ENCODE measurements around the gene COL6A1. TPM values are rescaled to one million over a fixed set of nuclear protein-coding genes. Genes with fewer than 3 reads are reported as not detected.

Gene COL6A1
- total RNA-seq, 1 experiment from 2014 or later: 193 TPM

- peaks cover 4% of the 10 kb centered on the region for H4K20me1 ChIP-seq (ENCODE audit: control insufficient read depth, insufficient read depth, insufficient read length)
- Mint-ChIP-seq H3K4me3 (no peak overlapping the region), H3K27ac (peak overlapping the region in 1 of 3 experiments; percentile 72; a peak in 1 of 7 replicates), H3K4me1 (no peaks in the 10 kb centered on the region), H3K36me3 (ENCODE audit: insufficient read depth in 1 of 3, low read depth in 3 of 3) (peaks cover 8 to 32% (median 15%) of the 10 kb centered on the region in 3 experiments; a peak in 6 of 7 replicates), H3K27me3 (ENCODE audit: low read depth) (no peaks in the 10 kb centered on the region), H3K9me3 (no peaks in the 10 kb centered on the region)
- no peaks in the 10 kb centered on the region for H3K27me3 ChIP-seq (ENCODE audit: insufficient read depth, low read length)
- H3K9ac ChIP-seq (ENCODE audit: extremely low read depth, insufficient read length, low read length): no peak overlapping the region
- H3T11ph ChIP-seq (ENCODE audit: low read length): no peak overlapping the region
- no peak overlapping the region for H3K18ac ChIP-seq (ENCODE audit: insufficient read length, low read depth, low read length)
- DNase-seq: no peak
- H3K79me2 ChIP-seq (ENCODE audit: insufficient read depth, low read length): no peaks in the 10 kb centered on the region
- no peak overlapping the region for H3K27ac ChIP-seq (ENCODE audit: insufficient read length, low read depth, low read length)
- no peak overlapping the region for H3K4ac ChIP-seq (ENCODE audit: low read depth, low read length)
- TF ChIP-seq CTCF (conservative IDR thresholded peaks at IDR 0.05): no peak
- no peaks in the 10 kb centered on the region for H3K79me1 ChIP-seq (ENCODE audit: insufficient read depth, low read depth, low read length, poor library complexity, severe bottlenecking)
- no peak overlapping the region for H2BK20ac ChIP-seq (ENCODE audit: low read depth, low read length, poor library complexity, severe bottlenecking)
- no peaks in the 10 kb centered on the region for H3K23me2 ChIP-seq (ENCODE audit: insufficient read length, low read depth, low read length, poor library complexity, severe bottlenecking)
- H2BK120ac ChIP-seq (ENCODE audit: low read depth, low read length, poor library complexity, severe bottlenecking): no peak overlapping the region
- H2BK15ac ChIP-seq (ENCODE audit: low read depth, low read length): no peak overlapping the region
- no peak overlapping the region for H3K4me2 ChIP-seq (ENCODE audit: insufficient read depth, insufficient read length, low read length)
- H2AK5ac ChIP-seq (ENCODE audit: insufficient read length, low read length): no peak overlapping the region
- no peak overlapping the region for H2AFZ ChIP-seq (ENCODE audit: low read length)
- H3K9me3 ChIP-seq (ENCODE audit: control insufficient read depth, low read depth, low read length): no peaks in the 10 kb centered on the region
- no peak overlapping the region for H2BK5ac ChIP-seq (ENCODE audit: insufficient read length, low read length)
- no peak overlapping the region for H3K14ac ChIP-seq (ENCODE audit: insufficient read depth, low read length)
- no peak overlapping the region for H3K56ac ChIP-seq (ENCODE audit: insufficient read length, low read depth, low read length)
- H3K23ac ChIP-seq (ENCODE audit: insufficient read length, low read depth, low read length): no peak overlapping the region
- no peak overlapping the region for H4K5ac ChIP-seq (ENCODE audit: insufficient read length, low read depth, low read length)
- H4K91ac ChIP-seq (ENCODE audit: insufficient read length, low read depth, low read length): no peak overlapping the region
- WGBS (ENCODE audit: extremely low coverage, insufficient read length, low lambda C conversion rate): no CpG with 5 or more reads among the region's 45 CpGs
- no peak overlapping the region for H2BK12ac ChIP-seq (ENCODE audit: insufficient read length, low read depth, low read length)
- H3K4me1 ChIP-seq (ENCODE audit: insufficient read depth, low read length): no peaks in the 10 kb centered on the region
- no peak overlapping the region for H4K8ac ChIP-seq (replicated peaks; ENCODE audit: insufficient read length, low read depth, low read length)
Measured at GRCh38 chr21:45990741-45991605, 9.4 kb downstream of the COL6A1 start.
